Fibroblast of villous mesenchyme (primary cell): Measurements from ENCODE around the gene CRBN. TPM values are rescaled to one million over a fixed set of nuclear protein-coding genes. Genes with fewer than 3 reads are reported as not detected.

Experiments used
- DNase-seq: peaks from one replicate; pipeline ENCODE4 v3.0.0-alpha.2; 2010; ENCODE audit warnings: low read depth
- H3K4me3 ChIP-seq: 2 replicates; pipeline ENCODE4 v1.5.1; 2011; ENCODE audit warnings: low read depth, mild to moderate bottlenecking, low read length
- CTCF ChIP-seq: IDR thresholded peaks from 2 replicates; pipeline ENCODE4 v1.5.1; 2012; ENCODE audit warnings: low read depth, mild to moderate bottlenecking, low read length; ENCODE audit not compliant: insufficient read depth
- small RNA-seq: library from RNA; depleted of rRNA; stranded (forward); fragments of <200 nt; gene quantifications from one replicate; pipeline ENCODE3, GENCODE V24; 2012
- total RNA-seq: library from RNA; depleted of rRNA; stranded (reverse); fragments of >200 nt; gene quantifications from 2 replicates; pipeline ENCODE4 v1.2.3, GENCODE V29; 2012

CRBN gene
- total RNA-seq, 1 donor: 40.2 TPM

- no peak for DNase-seq
- H3K4me3 ChIP-seq: no peak overlapping the region
- no peak for TF ChIP-seq CTCF
Observed at GRCh38 chr3:3101660-3102458, 77.6 kb downstream of the CRBN start.

Small RNA genes within 50 kb of the gene (small RNA-seq; reads per million reads assigned to genes)
- not detected for gene RF00416

Other genes starting within 250 kb of the CRBN start
- gene IL5RA, start 69.3 kb downstream of the CRBN start, total RNA-seq: not detected in 2 replicates
- gene TRNT1, start 52.8 kb downstream of the CRBN start, total RNA-seq: 21.6 and 32.4 TPM in 2 replicates